Mucosa of stomach (tissue), 1 donor: ENCODE data around the gene TACC3.

Experiments used
- H3K27me3 ChIP-seq: one replicate; pipeline ENCODE4 v1.7.0; 2013; ENCODE audit warnings: mild to moderate bottlenecking, low read length; ENCODE audit not compliant: control insufficient read depth, insufficient read depth
- H3K36me3 ChIP-seq: one replicate; pipeline ENCODE4 v1.7.0; 2013; ENCODE audit warnings: low read length; ENCODE audit not compliant: control insufficient read depth, insufficient read depth
- H3K4me1 ChIP-seq: one replicate; pipeline ENCODE4 v1.7.0; 2013; ENCODE audit warnings: mild to moderate bottlenecking, low read length; ENCODE audit not compliant: control insufficient read depth, insufficient read depth
- H3K4me3 ChIP-seq: one replicate; pipeline ENCODE4 v1.7.0; 2013; ENCODE audit warnings: low read length
- H3K9ac ChIP-seq: one replicate; pipeline ENCODE4 v1.7.0; 2013; ENCODE audit warnings: mild to moderate bottlenecking, low read length, moderate library complexity
- H3K9me3 ChIP-seq: one replicate; pipeline ENCODE4 v1.7.0; 2013; ENCODE audit warnings: mild to moderate bottlenecking, low read length, moderate library complexity; ENCODE audit not compliant: control insufficient read depth
- donor health status: Pancreatic carcinoma.

Gene TACC3

GRCh38 chr4:1731180-1731579, 9.9 kb downstream of the TACC3 start:
- Histone ChIP-seq H3K4me3 (no peak overlapping the region), H3K9me3 (no peaks in the 10 kb centered on the region), H3K9ac (no peak overlapping the region), H3K36me3 (peaks cover 7% of the 10 kb centered on the region), H3K4me1 (peaks cover 30% of the 10 kb centered on the region), H3K27me3 (no peaks in the 10 kb centered on the region)

DNA sequence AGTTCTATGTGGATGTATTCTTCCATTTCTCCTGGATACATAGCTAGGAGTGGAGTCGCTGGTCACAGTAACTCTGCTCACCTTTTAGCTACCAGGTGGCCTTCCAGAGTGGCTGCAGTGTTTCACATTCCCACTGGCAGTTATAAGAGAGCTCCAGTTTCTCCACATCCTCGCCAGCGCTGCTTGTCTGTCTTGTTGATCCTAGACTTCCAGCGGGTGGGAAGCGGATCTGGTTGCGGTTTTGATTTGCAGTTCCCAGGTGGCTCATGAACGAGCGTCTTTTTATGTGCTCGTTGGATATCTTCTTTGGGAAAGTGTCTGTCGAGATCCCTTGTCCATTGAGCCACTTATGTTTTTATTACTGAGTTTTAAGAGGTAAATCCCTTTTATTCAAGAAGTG, 11.6 kb downstream of the TACC3 start:
- Histone ChIP-seq H3K27me3 (no peaks in the 10 kb centered on the region), H3K9me3 (no peaks in the 10 kb centered on the region), H3K4me3 (no peak overlapping the region), H3K36me3 (peaks cover 17% of the 10 kb centered on the region), H3K9ac (no peak overlapping the region), H3K4me1 (peaks cover 13% of the 10 kb centered on the region)

- Histone ChIP-seq H3K9ac (no peak overlapping the region), H3K36me3 (peaks cover 24% of the 10 kb centered on the region), H3K4me3 (no peak overlapping the region), H3K27me3 (no peaks in the 10 kb centered on the region), H3K4me1 (no peaks in the 10 kb centered on the region), H3K9me3 (no peaks in the 10 kb centered on the region)
Observed at GRCh38 chr4:1735215-1735614, 13.9 kb downstream of the TACC3 start.

GRCh38 chr4:1736812-1737211, 15.5 kb downstream of the TACC3 start:
- H3K36me3 ChIP-seq, result peaks cover 24% of the 10 kb centered on the region
- H3K4me3 ChIP-seq, result no peak overlapping the region
- H3K9me3 ChIP-seq, result no peaks in the 10 kb centered on the region
- H3K9ac ChIP-seq, result no peak overlapping the region
- no peaks in the 10 kb centered on the region for H3K4me1 ChIP-seq
- no peaks in the 10 kb centered on the region for H3K27me3 ChIP-seq

DNA sequence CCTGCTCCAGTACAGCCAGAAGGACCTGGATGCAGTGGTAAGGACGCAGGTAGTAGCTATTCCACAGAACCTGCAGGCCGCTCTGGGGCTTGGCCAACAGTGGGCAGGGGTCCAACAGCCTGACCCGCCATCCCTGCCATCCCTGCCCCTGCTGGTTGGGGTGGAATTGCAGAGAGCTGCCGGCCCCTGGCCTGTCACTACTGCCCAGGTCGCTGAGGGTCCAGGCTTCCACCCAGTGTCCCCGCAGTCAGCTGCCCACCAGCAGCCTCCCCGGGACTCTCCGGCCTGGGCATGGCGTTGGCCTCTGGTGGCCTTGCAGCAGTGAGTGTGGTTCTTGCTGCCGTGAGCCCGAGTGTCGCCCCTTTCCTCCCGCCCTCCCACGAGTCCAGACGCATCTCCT, 16.3 kb downstream of the TACC3 start:
- H3K27me3 ChIP-seq, result no peaks in the 10 kb centered on the region
- no peak overlapping the region for H3K9ac ChIP-seq
- no peaks in the 10 kb centered on the region for H3K9me3 ChIP-seq
- H3K36me3 ChIP-seq, result peaks cover 23% of the 10 kb centered on the region
- no peak overlapping the region for H3K4me3 ChIP-seq
- no peaks in the 10 kb centered on the region for H3K4me1 ChIP-seq

DNA sequence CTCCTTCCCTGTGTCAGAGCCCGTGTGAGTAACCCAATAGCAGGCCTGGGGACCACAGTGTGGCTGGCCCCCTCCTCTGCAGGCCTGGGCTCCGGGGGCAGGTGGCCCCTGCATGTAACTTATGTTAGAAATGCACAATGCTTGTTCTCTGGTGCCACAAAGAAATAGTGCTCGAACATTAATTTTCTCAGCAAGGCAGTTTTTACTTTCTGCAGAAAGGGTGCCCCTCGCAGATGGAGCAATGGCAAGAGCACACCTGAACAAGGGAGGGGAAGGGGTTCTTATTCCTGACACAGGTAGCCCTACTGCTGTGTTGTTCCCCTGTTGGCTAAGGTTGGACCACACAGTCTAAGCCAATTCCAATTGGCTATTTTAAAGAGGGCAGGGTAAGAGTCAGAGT, 17.1 kb downstream of the TACC3 start:
- Histone ChIP-seq H3K27me3 (no peaks in the 10 kb centered on the region), H3K4me3 (no peak overlapping the region), H3K9ac (no peak overlapping the region), H3K9me3 (no peaks in the 10 kb centered on the region), H3K36me3 (peaks cover 17% of the 10 kb centered on the region), H3K4me1 (no peaks in the 10 kb centered on the region)

- Histone ChIP-seq H3K4me3 (no peak overlapping the region), H3K36me3 (peaks cover 17% of the 10 kb centered on the region), H3K27me3 (no peaks in the 10 kb centered on the region), H3K9me3 (no peaks in the 10 kb centered on the region), H3K4me1 (no peaks in the 10 kb centered on the region), H3K9ac (no peak overlapping the region)
Observed at GRCh38 chr4:1739358-1739757, 18.0 kb downstream of the TACC3 start.

- Histone ChIP-seq H3K4me1 (no peaks in the 10 kb centered on the region), H3K9me3 (no peaks in the 10 kb centered on the region), H3K27me3 (no peaks in the 10 kb centered on the region), H3K9ac (no peak overlapping the region), H3K36me3 (peaks cover 17% of the 10 kb centered on the region), H3K4me3 (no peak overlapping the region)
Observed at GRCh38 chr4:1740021-1740545, 18.8 kb downstream of the TACC3 start.

DNA sequence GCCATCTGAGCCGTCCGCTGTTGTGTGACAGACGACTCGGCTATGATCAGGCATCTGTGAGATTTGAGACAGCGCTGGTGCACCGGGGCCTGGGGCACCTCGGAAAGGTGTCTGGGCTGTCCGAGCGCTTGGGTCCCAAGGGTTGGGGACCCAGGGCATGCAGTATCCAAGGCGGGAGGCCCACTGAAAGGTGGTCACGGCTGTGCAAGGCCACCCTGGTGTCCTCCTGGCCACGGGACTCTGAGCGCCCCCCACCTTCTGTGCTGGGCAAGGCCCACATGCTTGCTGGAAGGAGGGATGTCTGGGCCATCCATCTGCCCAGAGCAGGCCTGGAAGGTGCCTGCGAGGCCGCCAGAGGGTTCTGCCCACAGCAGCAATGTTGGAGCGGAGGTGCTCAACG, 19.9 kb downstream of the TACC3 start:
- peaks cover 17% of the 10 kb centered on the region for H3K36me3 ChIP-seq
- no peaks in the 10 kb centered on the region for H3K27me3 ChIP-seq
- no peaks in the 10 kb centered on the region for H3K4me1 ChIP-seq

GRCh38 chr4:1743551-1743950, 22.2 kb downstream of the TACC3 start:
- Histone ChIP-seq H3K9me3 (no peaks in the 10 kb centered on the region), H3K4me3 (no peak overlapping the region), H3K27me3 (peaks cover 9% of the 10 kb centered on the region), H3K36me3 (peaks cover under 1% of the 10 kb centered on the region), H3K9ac (no peak overlapping the region), H3K4me1 (peaks cover 8% of the 10 kb centered on the region)

More for the DNA sequence above, 19.9 kb downstream of the TACC3 start:
- H3K4me3 ChIP-seq, result no peak overlapping the region
- no peaks in the 10 kb centered on the region for H3K9me3 ChIP-seq
- H3K9ac ChIP-seq, result no peak overlapping the region

DNA sequence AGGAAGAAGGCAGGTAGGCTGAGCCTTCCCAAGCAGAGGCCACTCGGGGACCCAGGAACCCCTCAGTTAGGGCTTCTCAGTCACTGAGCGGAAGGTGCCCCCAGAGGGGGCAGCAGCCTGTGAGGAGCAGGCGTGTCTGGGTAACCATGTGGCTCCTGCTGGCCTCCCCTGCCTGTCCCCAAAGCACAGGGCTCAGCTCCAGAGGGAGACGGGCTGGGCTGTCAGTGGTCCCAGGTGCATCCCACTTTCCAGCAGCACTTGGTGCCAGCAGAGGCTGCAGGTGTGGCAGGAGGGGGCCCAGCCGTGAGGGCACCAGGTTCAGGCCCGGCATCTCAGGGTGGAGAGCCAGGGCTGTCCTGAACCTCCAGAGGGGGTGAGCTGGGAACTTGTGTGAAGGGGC, 22.7 kb downstream of the TACC3 start:
- H3K9ac ChIP-seq, result no peak overlapping the region
- no peaks in the 10 kb centered on the region for H3K9me3 ChIP-seq
- H3K4me3 ChIP-seq, result no peak overlapping the region
- H3K36me3 ChIP-seq, result no peaks in the 10 kb centered on the region
- peaks cover 9% of the 10 kb centered on the region for H3K27me3 ChIP-seq
- H3K4me1 ChIP-seq, result peaks cover 8% of the 10 kb centered on the region

GRCh38 chr4:1744552-1744951, 23.2 kb downstream of the TACC3 start:
- Histone ChIP-seq H3K4me1 (peaks cover 8% of the 10 kb centered on the region), H3K9ac (no peak overlapping the region), H3K4me3 (no peak overlapping the region), H3K9me3 (no peaks in the 10 kb centered on the region), H3K27me3 (peaks cover 9% of the 10 kb centered on the region), H3K36me3 (no peaks in the 10 kb centered on the region)

- no peak overlapping the region for H3K4me3 ChIP-seq
- H3K4me1 ChIP-seq, result peaks cover 8% of the 10 kb centered on the region
- peaks cover 9% of the 10 kb centered on the region for H3K27me3 ChIP-seq
- no peaks in the 10 kb centered on the region for H3K9me3 ChIP-seq
- H3K36me3 ChIP-seq, result no peaks in the 10 kb centered on the region
- H3K9ac ChIP-seq, result no peak overlapping the region
Observed at GRCh38 chr4:1745165-1745564, 23.8 kb downstream of the TACC3 start.
